Natural killer cell (primary cell): Measurements from ENCODE around the gene DNLZ. TPM values are rescaled to one million over a fixed set of nuclear protein-coding genes. Genes with fewer than 3 reads are reported as not detected.

ENCODE experiments used
- ATAC-seq, 3 donors: fragments of 150-1000 bp in 2 of 3; fragments of 200-7000 bp in 1 of 3; cut with Tn5 transposase; 1 replicate in 1 of 3; 2 replicates in 2 of 3; pipeline ENCODE4 v1.10.0; 2021; ENCODE audit warnings: mild to moderate bottlenecking in 2 of 3, moderate library complexity in 2 of 3
- DNase-seq, 2 donors: peaks; one replicate each; pipeline versions ENCODE4 v3.0.0 to v3.0.0-alpha.2; 2013 to 2021; ENCODE audit warnings: mixed read lengths in 1 of 2
- H3K27ac ChIP-seq: one replicate; pipeline ENCODE4 v1.5.1; 2013; ENCODE audit warnings: mild to moderate bottlenecking, low read length
- H3K27me3 ChIP-seq: one replicate; pipeline ENCODE4 v1.6.1; 2013; ENCODE audit warnings: low read length; ENCODE audit not compliant: control insufficient read depth, insufficient read depth
- H3K36me3 ChIP-seq: one replicate; pipeline ENCODE4 v1.6.1; 2013; ENCODE audit warnings: low read length; ENCODE audit not compliant: control insufficient read depth, insufficient read depth
- H3K4me1 ChIP-seq: one replicate; pipeline ENCODE4 v1.6.1; 2013; ENCODE audit warnings: low read length; ENCODE audit not compliant: control insufficient read depth, insufficient read depth
- H3K4me3 ChIP-seq: one replicate; pipeline ENCODE4 v1.5.1; 2013; ENCODE audit warnings: low read length
- H3K9me3 ChIP-seq: one replicate; pipeline ENCODE4 v1.6.1; 2013; ENCODE audit warnings: low read length; ENCODE audit not compliant: control insufficient read depth, insufficient read depth
- H3K27ac Mint-ChIP-seq, 2 donors: one replicate each; pipeline ENCODE4 v1.8.0; 2022; ENCODE audit warnings: mild to moderate bottlenecking in 2 of 2, mixed read lengths in 2 of 2, moderate library complexity in 1 of 2
- H3K27me3 Mint-ChIP-seq, 2 donors: one replicate each; pipeline ENCODE4 v1.8.0; 2022; ENCODE audit warnings: low read depth in 2 of 2, mixed read lengths in 2 of 2
- H3K36me3 Mint-ChIP-seq: one replicate; pipeline ENCODE4 v1.8.0; 2022; ENCODE audit warnings: mixed read lengths
- H3K4me1 Mint-ChIP-seq, 2 donors: one replicate each; pipeline ENCODE4 v1.8.0; 2022; ENCODE audit warnings: mixed read lengths in 2 of 2
- H3K4me3 Mint-ChIP-seq: one replicate; pipeline ENCODE4 v1.8.0; 2022; ENCODE audit warnings: mild to moderate bottlenecking, moderate library complexity, mixed read lengths
- H3K9me3 Mint-ChIP-seq, 2 donors: one replicate each; pipeline ENCODE4 v1.8.0; 2022; ENCODE audit warnings: mixed read lengths in 2 of 2
- WGBS: methylation state at CpG from one replicate; pipeline ENCODE4 v1.1.7; 2013; ENCODE audit warnings: missing lambda C conversion rate; ENCODE audit not compliant: insufficient coverage; 5-methylcytosine and 5-hydroxymethylcytosine counted together
- intact Hi-C: fragments of 100-400 bp; cut with micrococcal nuclease; formaldehyde crosslinking; loops from one replicate; pipeline ENCODE4 v1.14.2; 2022
- total RNA-seq, 4 donors: library from RNA; stranded (reverse); fragments of 120-200 nt in 1 of 4; gene quantifications; one replicate each; pipeline versions ENCODE4 v1.2.3 to v1.2.4, GENCODE V29; 2013 to 2022
- TF ChIP-seq, protein P1 (sequence below): fragments of 200-600 bp; IDR thresholded peaks from one replicate; pipeline ENCODE4 v1.8.0; 2022; ENCODE audit warnings: antibody characterized with exemption

Gene DNLZ
- total RNA-seq, 3 donors from 2014 or later (not counting 1 experiment from before 2014, with no cell fraction given) = 24.6 to 34.8 (median 28.9) TPM

DNA sequence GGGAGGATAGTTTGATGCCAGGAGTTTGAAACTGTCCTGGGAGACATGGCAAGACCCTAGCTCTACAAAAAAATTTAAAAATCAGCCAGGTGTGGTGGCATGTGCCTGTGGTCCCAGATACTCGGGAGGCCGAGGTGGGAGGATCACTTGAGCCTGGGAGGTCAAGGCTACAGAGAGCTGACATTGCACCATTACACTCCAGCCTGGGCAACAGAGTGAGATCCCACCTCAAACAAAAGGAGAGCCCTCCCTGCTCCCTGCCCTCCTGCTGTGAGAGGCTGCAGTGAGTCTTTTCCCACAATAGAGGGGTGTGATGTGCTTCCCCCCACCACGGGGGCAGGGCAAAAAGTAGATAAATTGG, 49.5 kb downstream of the DNLZ start:
- intact Hi-C loops = loop anchor here (10.0 kb wide), 3 partner anchors 51 to 1401 kb away; partner anchors contain the start of genes DNLZ and SNAPC4
- Histone ChIP-seq H3K4me1 (peaks cover 59% of the 10 kb centered on the region), H3K4me3 (no peak overlapping the region), H3K36me3 (no peaks in the 10 kb centered on the region), H3K27me3 (no peaks in the 10 kb centered on the region), H3K9me3 (peaks cover 29% of the 10 kb centered on the region), H3K27ac (no peak overlapping the region)
- Mint-ChIP-seq H3K4me3 (no peak overlapping the region), H3K27me3 (peaks cover 0 to 8% of the 10 kb centered on the region in 2 donors), H3K36me3 (no peaks in the 10 kb centered on the region), H3K9me3 (peaks cover 4 to 8% of the 10 kb centered on the region in 2 donors), H3K4me1 (peaks cover 33 to 35% of the 10 kb centered on the region in 2 donors), H3K27ac (no peak overlapping the region)
- DNase-seq (no peak), ATAC-seq (no peak)
- 93% methylated on average over 3 of the region's 3 CpGs for WGBS
- TF ChIP-seq, protein P1, sequence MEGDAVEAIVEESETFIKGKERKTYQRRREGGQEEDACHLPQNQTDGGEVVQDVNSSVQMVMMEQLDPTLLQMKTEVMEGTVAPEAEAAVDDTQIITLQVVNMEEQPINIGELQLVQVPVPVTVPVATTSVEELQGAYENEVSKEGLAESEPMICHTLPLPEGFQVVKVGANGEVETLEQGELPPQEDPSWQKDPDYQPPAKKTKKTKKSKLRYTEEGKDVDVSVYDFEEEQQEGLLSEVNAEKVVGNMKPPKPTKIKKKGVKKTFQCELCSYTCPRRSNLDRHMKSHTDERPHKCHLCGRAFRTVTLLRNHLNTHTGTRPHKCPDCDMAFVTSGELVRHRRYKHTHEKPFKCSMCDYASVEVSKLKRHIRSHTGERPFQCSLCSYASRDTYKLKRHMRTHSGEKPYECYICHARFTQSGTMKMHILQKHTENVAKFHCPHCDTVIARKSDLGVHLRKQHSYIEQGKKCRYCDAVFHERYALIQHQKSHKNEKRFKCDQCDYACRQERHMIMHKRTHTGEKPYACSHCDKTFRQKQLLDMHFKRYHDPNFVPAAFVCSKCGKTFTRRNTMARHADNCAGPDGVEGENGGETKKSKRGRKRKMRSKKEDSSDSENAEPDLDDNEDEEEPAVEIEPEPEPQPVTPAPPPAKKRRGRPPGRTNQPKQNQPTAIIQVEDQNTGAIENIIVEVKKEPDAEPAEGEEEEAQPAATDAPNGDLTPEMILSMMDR = no peak

DNA sequence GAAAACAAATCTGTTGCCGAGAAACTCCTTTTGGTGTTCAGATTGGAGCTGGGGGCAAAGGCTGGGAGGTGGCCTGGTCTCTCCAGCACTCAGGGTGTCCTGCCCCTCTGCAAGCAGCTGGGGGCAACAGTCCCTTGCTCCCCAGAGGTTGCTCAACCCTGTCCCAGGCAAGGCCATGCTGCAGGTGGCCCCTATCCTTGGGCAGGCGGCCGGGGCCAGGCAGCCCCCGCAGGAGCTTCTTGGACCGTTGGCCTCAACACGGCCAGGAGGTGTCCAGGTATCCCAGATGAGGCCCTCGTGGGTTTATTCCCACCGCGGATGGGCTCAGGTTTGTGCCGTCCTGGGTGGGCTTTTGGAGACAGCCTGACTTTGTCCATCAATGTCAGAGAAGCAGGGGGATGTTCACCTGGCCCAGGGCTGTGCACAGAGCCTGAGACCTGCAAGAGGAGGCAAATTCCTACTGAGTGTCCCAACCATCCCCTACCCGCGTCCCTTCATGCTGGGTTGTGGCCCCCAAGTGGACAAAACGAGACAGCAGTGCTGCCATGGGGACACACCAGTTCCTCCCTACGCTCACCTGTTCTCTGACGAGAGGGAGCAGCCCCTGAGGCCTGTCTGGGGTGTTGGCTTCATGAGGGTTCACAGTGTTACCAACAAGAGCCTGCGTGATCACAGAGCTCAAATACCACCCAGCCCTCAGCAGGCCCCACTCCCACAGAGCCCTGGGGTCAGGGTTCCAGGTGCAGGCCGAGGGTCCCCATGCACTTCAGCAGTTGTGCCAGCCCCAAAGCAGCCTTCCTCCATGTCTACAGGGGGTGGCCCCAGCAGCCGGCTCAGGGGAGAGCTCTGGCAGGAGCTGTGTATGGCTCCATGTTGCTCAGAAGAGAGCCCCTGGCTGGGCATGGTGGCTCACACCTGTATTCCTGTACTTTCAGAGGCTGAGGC, 50.2 kb downstream of the DNLZ start:
- Mint-ChIP-seq H3K4me3 (no peak overlapping the region), H3K9me3 (peaks cover 4 to 8% of the 10 kb centered on the region in 2 donors), H3K4me1 (peaks cover 33 to 35% of the 10 kb centered on the region in 2 donors), H3K27me3 (peaks cover 0 to 8% of the 10 kb centered on the region in 2 donors), H3K36me3 (no peaks in the 10 kb centered on the region), H3K27ac (no peak overlapping the region)
- WGBS = 89% methylated on average over 18 of the region's 18 CpGs
- DNase-seq (no peak), ATAC-seq (no peak)
- Histone ChIP-seq H3K27me3 (no peaks in the 10 kb centered on the region), H3K4me3 (no peak overlapping the region), H3K36me3 (no peaks in the 10 kb centered on the region), H3K9me3 (peaks cover 29% of the 10 kb centered on the region), H3K27ac (no peak overlapping the region), H3K4me1 (peaks cover 61% of the 10 kb centered on the region)
- intact Hi-C loops = loop anchor here (10.0 kb wide), 3 partner anchors 51 to 1401 kb away; partner anchors contain the start of genes DNLZ and SNAPC4
- TF ChIP-seq, protein P1 = no peak

DNA sequence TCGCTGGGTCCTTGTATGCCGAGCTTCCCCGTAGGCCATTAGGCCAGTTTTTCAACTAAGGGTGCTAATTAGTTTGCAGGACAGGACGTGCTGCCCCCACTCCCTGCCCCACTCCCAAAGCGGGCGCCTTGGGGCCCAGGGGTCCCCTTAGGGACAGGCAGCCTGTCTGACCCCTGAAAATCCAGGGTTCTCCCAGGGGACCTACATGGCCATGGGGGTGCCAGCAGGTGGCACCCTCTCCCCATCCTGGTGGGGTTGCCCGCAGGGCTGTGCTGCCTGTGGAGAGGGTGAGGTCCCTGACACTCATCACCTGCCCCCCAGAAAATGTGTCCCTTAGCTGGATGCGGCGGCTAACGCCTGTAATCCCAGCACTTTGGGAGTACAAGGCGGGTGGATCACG, 51.1 kb downstream of the DNLZ start:
- Mint-ChIP-seq H3K9me3 (peaks cover 4 to 8% of the 10 kb centered on the region in 2 donors), H3K4me3 (no peak overlapping the region), H3K36me3 (no peaks in the 10 kb centered on the region), H3K4me1 (peaks cover 31 to 32% of the 10 kb centered on the region in 2 donors), H3K27ac (no peak overlapping the region), H3K27me3 (peaks cover 0 to 8% of the 10 kb centered on the region in 2 donors)
- no peaks in the 10 kb centered on the region for H3K27me3 ChIP-seq
- intact Hi-C loops = loop anchor here (10.0 kb wide), 3 partner anchors 52 to 1402 kb away; partner anchors contain the start of genes DNLZ and SNAPC4
- DNase-seq (peak in 1 of 2 donors; percentile 67), ATAC-seq (no peak)
- peaks cover 52% of the 10 kb centered on the region for H3K4me1 ChIP-seq
- H3K4me3 ChIP-seq = no peak overlapping the region
- no peaks in the 10 kb centered on the region for H3K36me3 ChIP-seq
- WGBS = 53% methylated on average over 12 of the region's 12 CpGs
- no peak overlapping the region for H3K27ac ChIP-seq
- TF ChIP-seq, protein P1 = no peak
- peaks cover 28% of the 10 kb centered on the region for H3K9me3 ChIP-seq
